Keratinocyte (primary cell): ENCODE measurements around the gene SPATA7. TPM values are rescaled to one million over a fixed set of nuclear protein-coding genes. Genes with fewer than 3 reads are reported as not detected.

Source experiments
- DNase-seq: peaks from one replicate; pipeline ENCODE4 v3.0.0-alpha.2; 2011; ENCODE audit warnings: low read depth, missing footprints, low spot score
- FAIRE-seq: peaks from 2 replicates; lab custom pipeline; 2011; peaks lifted over from hg19 to GRCh38; lab: Jason Lieb, UNC
- H2AFZ ChIP-seq: 2 replicates; pipeline ENCODE4 v1.6.0; 2012; ENCODE audit warnings: low read length, control low read depth, inconsistent platforms; ENCODE audit not compliant: control insufficient read depth
- H3K27ac ChIP-seq: 2 replicates; pipeline ENCODE4 v1.5.1; 2011; ENCODE audit warnings: low read length; ENCODE audit not compliant: control insufficient read depth, insufficient read depth
- H3K27me3 ChIP-seq: 3 replicates; pipeline ENCODE4 v1.6.0; 2011; ENCODE audit warnings: low read length; ENCODE audit not compliant: control insufficient read depth, insufficient read depth; ENCODE audit errors: extremely low read depth
- H3K36me3 ChIP-seq, 2 experiments: 2 replicates in 1 of 2; 3 replicates in 1 of 2; pipeline ENCODE4 v1.5.1; 2011; ENCODE audit warnings: low read length in 2 of 2, mild to moderate bottlenecking in 1 of 2; ENCODE audit not compliant: control insufficient read depth in 2 of 2, insufficient read depth in 2 of 2; ENCODE audit errors: extremely low read depth in 1 of 2
- H3K4me1 ChIP-seq: 3 replicates; pipeline ENCODE4 v1.5.1; 2011; ENCODE audit warnings: low read length; ENCODE audit not compliant: control insufficient read depth, insufficient read depth; ENCODE audit errors: extremely low read depth
- H3K4me2 ChIP-seq: 3 replicates; pipeline ENCODE4 v1.6.0; 2011; ENCODE audit warnings: low read depth, low read length; ENCODE audit not compliant: control insufficient read depth, insufficient read depth; ENCODE audit errors: extremely low read depth
- H3K4me3 ChIP-seq, 3 experiments: fragments of 200-600 bp in 1 of 3; sonication (generic) in 1 of 3; 2 replicates in 2 of 3; 3 replicates in 1 of 3; pipeline ENCODE4 v1.5.1; 2011 to 2016; ENCODE audit warnings: low read length in 3 of 3, mild to moderate bottlenecking in 3 of 3, control low read depth in 2 of 3, inconsistent platforms in 1 of 3, low read depth in 1 of 3, mixed read lengths in 1 of 3, mixed run types in 1 of 3, moderate library complexity in 1 of 3; ENCODE audit not compliant: control insufficient read depth in 2 of 3, insufficient read depth in 2 of 3; ENCODE audit errors: extremely low read depth in 1 of 3
- H3K79me2 ChIP-seq: 2 replicates; pipeline ENCODE4 v1.6.0; 2012; ENCODE audit warnings: low read length; ENCODE audit not compliant: control insufficient read depth, insufficient read depth
- H3K9ac ChIP-seq: 3 replicates; pipeline ENCODE4 v1.6.0; 2011; ENCODE audit warnings: low read length; ENCODE audit not compliant: control insufficient read depth, insufficient read depth; ENCODE audit errors: extremely low read depth
- H3K9me1 ChIP-seq: 3 replicates; pipeline ENCODE4 v1.6.0; 2011; ENCODE audit warnings: low read length; ENCODE audit not compliant: control insufficient read depth, insufficient read depth; ENCODE audit errors: extremely low read depth
- H3K9me3 ChIP-seq: 2 replicates; pipeline ENCODE4 v1.5.1; 2012; ENCODE audit warnings: low read depth, low read length; ENCODE audit not compliant: control insufficient read depth
- H4K20me1 ChIP-seq: 3 replicates; pipeline ENCODE4 v1.6.0; 2011; ENCODE audit warnings: low read length; ENCODE audit not compliant: control insufficient read depth, insufficient read depth; ENCODE audit errors: extremely low read depth
- CTCF ChIP-seq, 3 experiments: IDR thresholded peaks in 1 of 3; conservative IDR thresholded peaks in 1 of 3; optimal IDR thresholded peaks in 1 of 3; 2 replicates in 2 of 3; 3 replicates in 1 of 3; pipeline versions ENCODE3 to v1.5.1; 2011; ENCODE audit warnings: low read length in 3 of 3, mild to moderate bottlenecking in 3 of 3, moderate library complexity in 2 of 3, control low read depth in 1 of 3, inconsistent platforms in 1 of 3; ENCODE audit not compliant: insufficient read depth in 2 of 3; ENCODE audit errors: extremely low read depth in 1 of 3
- EZH2 ChIP-seq: IDR thresholded peaks from one replicate; pipeline ENCODE4 v1.6.1; 2012; ENCODE audit warnings: inconsistent platforms, mild to moderate bottlenecking, low read length, moderate library complexity
- dilution Hi-C: fragments of 300-500 bp; cut with MboI; formaldehyde crosslinking; loops from one replicate; pipeline ENCODE4 v1.7.0; 2020; ENCODE audit warnings: low sequenced_read_pairs; ENCODE audit not compliant: extremely low pct_ligation_motif_present
- polyA plus RNA-seq, 5 experiments: library from polyadenylated mRNA; depleted of rRNA in 3 of 5; stranded (reverse) in 3 of 5; stranded (forward) in 1 of 5; unstranded in 1 of 5; fragments of >200 nt; gene quantifications; 1 replicate in 1 of 5; 2 replicates in 3 of 5; 3 replicates in 1 of 5; pipeline versions ENCODE4 v1.2.1 to v1.2.3, GENCODE V29; 2011 to 2012; ENCODE audit warnings: missing spikeins in 2 of 5, low read depth in 1 of 5, low replicate concordance in 1 of 5

The SPATA7 gene
- polyA plus RNA-seq, 1 donor (not counting 4 experiments of a cell fraction or from before 2014, with no cell fraction given), result 7.1 TPM

GRCh38 chr14:88470542-88471440 lies 85.3 kb downstream of the SPATA7 start:
- no peaks in the 10 kb centered on the region for H3K27me3 ChIP-seq
- peaks cover 15 to 19% of the 10 kb centered on the region in 2 experiments for H3K36me3 ChIP-seq
- no peak overlapping the region for H2AFZ ChIP-seq
- DNase-seq (no peak), FAIRE-seq (no peak)
- H3K4me3 ChIP-seq, result no peak overlapping the region
- H3K79me2 ChIP-seq, result no peaks in the 10 kb centered on the region
- H3K27ac ChIP-seq, result no peak overlapping the region
- no peak overlapping the region for H3K9ac ChIP-seq
- H4K20me1 ChIP-seq, result no peaks in the 10 kb centered on the region
- H3K4me1 ChIP-seq, result no peaks in the 10 kb centered on the region
- dilution Hi-C loops, result no loop called here
- no peak overlapping the region for H3K4me2 ChIP-seq
- no peaks in the 10 kb centered on the region for H3K9me3 ChIP-seq
- no peak for TF ChIP-seq CTCF (optimal IDR thresholded peaks at IDR 0.05 in 1 of 3, IDR thresholded peaks at IDR 0.05 in 1 of 3, conservative IDR thresholded peaks at IDR 0.05 in 1 of 3; ENCODE audit: extremely low read depth in 1 of 3, insufficient read depth in 2 of 3, low read length in 3 of 3)
- TF ChIP-seq EZH2, result no peak
- no peaks in the 10 kb centered on the region for H3K9me1 ChIP-seq

GRCh38 chr14:88473791-88474190 lies 88.3 kb downstream of the SPATA7 start:
- Histone ChIP-seq H3K4me1 (no peaks in the 10 kb centered on the region), H3K9me3 (no peaks in the 10 kb centered on the region), H3K9me1 (no peaks in the 10 kb centered on the region), H3K4me2 (no peak overlapping the region), H4K20me1 (no peaks in the 10 kb centered on the region), H2AFZ (no peak overlapping the region), H3K9ac (no peak overlapping the region), H3K79me2 (no peaks in the 10 kb centered on the region), H3K4me3 (no peak overlapping the region), H3K27me3 (no peaks in the 10 kb centered on the region), H3K27ac (no peak overlapping the region), H3K36me3 (peaks cover 11 to 19% of the 10 kb centered on the region in 2 experiments)
- DNase-seq, result no peak
- dilution Hi-C loops, result no loop called here
- FAIRE-seq, result no peak
- TF ChIP-seq CTCF (optimal IDR thresholded peaks at IDR 0.05 in 1 of 3, IDR thresholded peaks at IDR 0.05 in 1 of 3, conservative IDR thresholded peaks at IDR 0.05 in 1 of 3; ENCODE audit: extremely low read depth in 1 of 3, insufficient read depth in 2 of 3, low read length in 3 of 3) (no peak), EZH2 (no peak)
